ENCODE data around the gene CYB5D1. TPM values are rescaled to one million over a fixed set of nuclear protein-coding genes. Genes with fewer than 3 reads are reported as not detected.

Gene CYB5D1
- total RNA-seq, 1 donor from 2014 or later: 26.5 TPM

Other genes with a start within 250 kb of the CYB5D1 start
- 35.0 and 64.4 TPM in 2 replicates for gene FXR2, start 243.1 kb upstream of the CYB5D1 start, total RNA-seq
- 16.8 and 29.6 TPM in 2 replicates for gene SAT2, start 230.2 kb upstream of the CYB5D1 start, total RNA-seq
- 0.25 TPM in 1 of 2 replicates, not detected in the other for gene SHBG, start 227.9 kb upstream of the CYB5D1 start, total RNA-seq
- 0.30 TPM in 1 of 2 replicates, not detected in the other for gene ATP1B2, start 207.1 kb upstream of the CYB5D1 start, total RNA-seq
- gene TP53, start 170.5 kb upstream of the CYB5D1 start, total RNA-seq: 29.3 and 53.8 TPM in 2 replicates
- gene WRAP53, start 169.5 kb upstream of the CYB5D1 start, total RNA-seq: 6.2 and 9.2 TPM in 2 replicates
- 0.69 and 2.9 TPM in 2 replicates for gene EFNB3, start 152.8 kb upstream of the CYB5D1 start, total RNA-seq
- 0.15 TPM in 1 of 2 replicates, not detected in the other for gene DNAH2, start 140.3 kb upstream of the CYB5D1 start, total RNA-seq
- gene KDM6B, start 23.8 kb upstream of the CYB5D1 start, total RNA-seq: 2.8 and 15.9 TPM in 2 replicates
- 0.65 TPM in 1 of 2 replicates, not detected in the other for gene TMEM88, start 2.9 kb upstream of the CYB5D1 start, total RNA-seq
- gene NAA38, start 444 bp upstream of the CYB5D1 start, total RNA-seq: 27.2 and 80.1 TPM in 2 replicates
- 57.1 and 192 TPM in 2 replicates for gene CHD3, start 30.8 kb downstream of the CYB5D1 start, total RNA-seq
- gene RNF227, start 58.3 kb downstream of the CYB5D1 start, total RNA-seq: 1.0 and 4.7 TPM in 2 replicates
- 0.20 TPM in 1 of 2 replicates, not detected in the other for gene KCNAB3, start 71.9 kb downstream of the CYB5D1 start, total RNA-seq
- 37.9 and 95.1 TPM in 2 replicates for gene TRAPPC1, start 73.9 kb downstream of the CYB5D1 start, total RNA-seq
- gene CNTROB, start 74.2 kb downstream of the CYB5D1 start, total RNA-seq: 18.0 and 25.4 TPM in 2 replicates
- not detected in 2 replicates for gene GUCY2D, start 144.6 kb downstream of the CYB5D1 start, total RNA-seq
- 0.20 and 2.1 TPM in 2 replicates for gene ALOX15B, start 181.1 kb downstream of the CYB5D1 start, total RNA-seq
- not detected in 2 replicates for gene ALOX12B, start 229.7 kb downstream of the CYB5D1 start, total RNA-seq

Measured in renal cortical epithelial cell (primary cell).